ENCODE measurements around the gene GALNT6.

DNA sequence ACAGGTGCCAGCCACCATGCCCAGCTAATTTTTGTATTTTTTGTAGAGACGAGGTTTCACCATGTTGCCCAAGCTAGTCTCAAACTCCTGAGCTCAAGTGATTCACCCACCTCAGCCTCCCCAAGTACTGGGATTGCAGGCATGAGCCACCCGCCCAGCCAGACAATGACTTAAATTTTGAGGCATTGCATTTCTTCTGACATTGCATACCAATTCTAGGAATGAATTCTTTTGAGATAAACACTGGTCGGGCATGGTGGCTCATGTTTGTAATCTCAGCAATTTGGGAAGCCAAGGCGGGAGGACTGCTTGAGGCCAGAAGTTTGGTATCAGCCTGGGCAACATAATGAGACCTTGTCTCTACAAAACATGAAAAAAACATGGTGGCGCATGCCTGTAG is 42.2 kb downstream of the GALNT6 start:
- TF ChIP-seq, protein P1, sequence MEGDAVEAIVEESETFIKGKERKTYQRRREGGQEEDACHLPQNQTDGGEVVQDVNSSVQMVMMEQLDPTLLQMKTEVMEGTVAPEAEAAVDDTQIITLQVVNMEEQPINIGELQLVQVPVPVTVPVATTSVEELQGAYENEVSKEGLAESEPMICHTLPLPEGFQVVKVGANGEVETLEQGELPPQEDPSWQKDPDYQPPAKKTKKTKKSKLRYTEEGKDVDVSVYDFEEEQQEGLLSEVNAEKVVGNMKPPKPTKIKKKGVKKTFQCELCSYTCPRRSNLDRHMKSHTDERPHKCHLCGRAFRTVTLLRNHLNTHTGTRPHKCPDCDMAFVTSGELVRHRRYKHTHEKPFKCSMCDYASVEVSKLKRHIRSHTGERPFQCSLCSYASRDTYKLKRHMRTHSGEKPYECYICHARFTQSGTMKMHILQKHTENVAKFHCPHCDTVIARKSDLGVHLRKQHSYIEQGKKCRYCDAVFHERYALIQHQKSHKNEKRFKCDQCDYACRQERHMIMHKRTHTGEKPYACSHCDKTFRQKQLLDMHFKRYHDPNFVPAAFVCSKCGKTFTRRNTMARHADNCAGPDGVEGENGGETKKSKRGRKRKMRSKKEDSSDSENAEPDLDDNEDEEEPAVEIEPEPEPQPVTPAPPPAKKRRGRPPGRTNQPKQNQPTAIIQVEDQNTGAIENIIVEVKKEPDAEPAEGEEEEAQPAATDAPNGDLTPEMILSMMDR (IDR thresholded peaks at IDR 0.05), result no peak
- no peak for TF ChIP-seq POLR2A (IDR thresholded peaks at IDR 0.05)

All from testis (tissue), 2 donors.